Measurements from ENCODE around the gene CIROP. TPM values are rescaled to one million over a fixed set of nuclear protein-coding genes. Genes with fewer than 3 reads are reported as not detected.
"Not testable (repeated sequence)": the region's sequence is repeated elsewhere in the genome, so short reads cannot be mapped to it uniquely, and the experiment has no call there.

CIROP gene
- total RNA-seq, 1 experiment from 2014 or later = not detected

GRCh38 chr14:23118506-23119362, 13.9 kb upstream of the CIROP start, which contains the start of gene CEBPE:
Gene CEBPE, minus strand, starts transcription at chr14:23119255. Its CDS starts 164 bp downstream, at chr14:23119091.
- DNase-seq (ENCODE audit: low spot score) = no peak
- in situ Hi-C loops (cut with HindIII; ENCODE audit: low sequenced_read_pairs) = no loop called here

DNA sequence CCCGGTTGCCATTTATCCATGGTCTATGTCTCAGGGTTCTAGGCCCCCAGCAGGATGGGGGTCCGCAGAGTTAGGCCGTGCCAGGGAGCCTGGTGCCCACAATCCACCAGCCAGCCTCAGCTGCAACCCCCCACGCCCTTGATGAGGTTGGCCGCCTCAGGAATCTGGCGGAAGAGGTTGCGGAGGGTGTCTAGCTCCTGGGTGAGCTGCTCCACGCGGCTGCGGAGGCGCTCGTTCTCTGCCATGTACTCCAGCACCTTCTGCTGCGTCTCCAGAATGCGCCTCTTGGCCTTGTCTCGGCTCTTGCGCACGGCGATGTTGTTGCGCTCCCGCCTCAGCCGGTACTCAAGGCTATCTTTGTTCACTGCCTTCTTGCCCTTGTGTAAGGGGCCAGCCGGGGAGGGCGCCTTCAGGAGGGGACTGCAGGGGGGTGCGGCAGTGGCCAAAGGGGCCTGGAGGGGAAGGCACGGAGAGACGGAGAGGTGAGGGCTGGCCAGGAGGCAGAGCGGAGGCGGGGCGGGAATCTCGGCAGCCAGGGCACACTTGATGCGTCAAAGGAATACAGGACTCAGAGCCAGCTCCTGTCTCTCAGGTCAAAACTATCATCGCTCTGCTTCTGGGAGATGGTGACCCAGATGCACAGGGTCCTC, 12.7 kb upstream of the CIROP start:
- in situ Hi-C loops (cut with HindIII; ENCODE audit: low sequenced_read_pairs) = no loop called here
- DNase-seq (ENCODE audit: low spot score) = no peak

- in situ Hi-C loops (cut with HindIII; ENCODE audit: low sequenced_read_pairs) = no loop called here
- DNase-seq (ENCODE audit: low spot score) = no peak
Observed at GRCh38 chr14:23115918-23116317, 11.1 kb upstream of the CIROP start.

- DNase-seq (ENCODE audit: low spot score) = no peak
- in situ Hi-C loops (cut with HindIII; ENCODE audit: low sequenced_read_pairs) = no loop called here
Observed at GRCh38 chr14:23115039-23115731, 10.4 kb upstream of the CIROP start.

DNA sequence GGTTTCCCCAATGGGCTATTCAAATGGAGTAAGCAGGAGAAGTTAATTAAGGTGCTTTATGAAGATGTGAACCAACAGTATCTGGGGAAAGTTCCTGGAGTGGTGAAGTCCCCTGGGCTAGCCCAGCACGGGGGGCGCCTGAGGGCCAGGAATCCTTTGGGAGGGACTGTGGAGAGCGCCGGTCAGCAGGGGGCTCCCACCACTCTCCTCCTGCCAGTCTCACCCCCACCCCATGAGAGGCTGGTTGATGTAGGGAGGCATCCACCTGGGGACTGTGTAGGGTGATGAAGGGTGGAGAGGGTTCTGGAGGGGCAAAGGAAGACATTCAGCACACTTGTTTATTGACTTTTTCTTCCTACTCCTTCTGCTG, 9.9 kb upstream of the CIROP start:
- in situ Hi-C loops (cut with HindIII; ENCODE audit: low sequenced_read_pairs) = no loop called here
- DNase-seq (ENCODE audit: low spot score) = no peak

- in situ Hi-C loops (cut with HindIII; ENCODE audit: low sequenced_read_pairs) = no loop called here
- DNase-seq (ENCODE audit: low spot score) = no peak
Observed at GRCh38 chr14:23114120-23114458, 9.3 kb upstream of the CIROP start.

GRCh38 chr14:23113431-23114119, 8.8 kb upstream of the CIROP start:
- in situ Hi-C loops (cut with HindIII; ENCODE audit: low sequenced_read_pairs) = no loop called here

DNA sequence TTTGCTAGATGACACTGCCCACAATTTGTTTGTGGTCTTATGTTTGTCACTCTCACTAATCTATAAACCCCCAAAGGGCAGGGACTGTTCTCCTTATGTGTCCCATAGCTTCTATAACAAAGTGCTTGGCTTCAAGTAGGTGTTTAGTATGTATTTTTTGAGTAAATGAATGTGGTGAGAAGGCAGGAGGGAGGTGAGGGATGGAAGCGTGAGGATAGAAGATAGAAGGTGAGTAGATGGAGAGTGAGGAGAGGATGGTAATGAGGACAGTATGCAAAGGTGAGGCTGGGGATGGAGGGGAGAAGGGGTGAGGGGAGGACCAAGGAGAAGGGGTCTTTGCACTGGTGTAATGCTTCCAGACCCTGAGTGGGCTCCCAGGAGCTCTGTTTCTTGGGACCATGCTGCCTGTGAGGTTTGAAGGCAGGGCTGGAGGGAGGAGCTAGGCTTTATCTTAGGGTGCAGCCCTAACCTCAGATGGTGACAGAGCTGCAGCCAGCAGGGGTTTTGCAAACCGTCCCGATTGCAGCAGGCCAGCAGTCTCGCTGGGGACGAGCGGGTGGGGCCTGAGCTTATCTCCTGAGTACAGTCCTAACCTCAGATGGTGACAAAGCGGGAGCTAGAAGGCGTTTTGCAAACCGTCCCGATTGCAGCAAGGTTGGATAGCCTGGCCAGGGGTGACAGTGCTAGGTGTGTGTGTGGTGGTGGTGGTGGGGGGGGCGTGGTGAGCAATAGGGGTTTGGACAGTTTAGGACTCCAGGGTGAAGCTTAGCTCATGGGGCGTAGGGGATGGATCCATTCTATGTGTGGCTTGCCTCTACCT, 7.8 kb upstream of the CIROP start:
- DNase-seq (ENCODE audit: low spot score) = no peak
- in situ Hi-C loops (cut with HindIII; ENCODE audit: low sequenced_read_pairs) = no loop called here

More at GRCh38 chr14:23113431-23114119, 8.8 kb upstream of the CIROP start:
- no peak for DNase-seq (ENCODE audit: low spot score)

DNA sequence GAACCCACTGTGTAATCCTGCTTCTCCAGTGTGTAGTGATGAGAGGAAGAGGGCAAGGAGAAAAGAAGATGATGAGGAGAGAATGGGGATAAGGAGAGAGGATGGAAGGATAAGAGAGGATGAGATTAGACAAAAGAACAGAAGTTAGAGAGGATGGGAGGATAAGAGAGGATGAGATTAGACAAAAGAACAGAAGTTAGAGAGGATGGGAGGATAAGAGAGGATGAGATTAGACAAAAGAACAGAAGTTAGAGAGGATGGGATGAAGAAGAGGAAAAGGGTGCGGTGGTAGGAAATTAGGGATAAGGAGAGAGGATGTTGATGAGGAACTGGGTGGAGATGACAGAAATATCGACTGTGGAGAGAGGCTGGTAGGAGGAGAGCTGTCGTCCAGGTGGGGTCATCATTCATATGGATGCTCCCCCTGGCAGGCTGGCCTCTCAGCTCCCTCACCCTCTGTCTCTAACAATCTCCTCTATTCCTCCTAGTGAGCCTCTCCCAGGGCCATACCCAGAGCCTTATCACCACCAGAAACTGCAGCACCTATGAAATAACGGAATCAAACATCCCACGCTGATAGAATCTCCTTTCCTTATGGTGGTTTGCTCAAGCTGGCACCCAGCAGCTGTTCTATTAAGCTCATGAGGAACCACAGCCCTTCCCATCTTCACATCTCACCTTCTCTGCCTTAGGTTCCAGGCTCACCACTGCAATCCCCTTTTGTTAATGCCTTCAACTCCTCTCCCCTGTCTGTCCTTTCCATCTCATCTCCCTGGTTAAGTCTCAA, 6.0 kb upstream of the CIROP start:
- in situ Hi-C loops (cut with HindIII; ENCODE audit: low sequenced_read_pairs) = no loop called here

GRCh38 chr14:23109769-23110168, 5.0 kb upstream of the CIROP start:
- in situ Hi-C loops (cut with HindIII; ENCODE audit: low sequenced_read_pairs) = no loop called here
- no peak for DNase-seq (ENCODE audit: low spot score)

More for the DNA sequence above, 6.0 kb upstream of the CIROP start:
- DNase-seq (ENCODE audit: low spot score) = no peak

GRCh38 chr14:23108169-23108568, 3.4 kb upstream of the CIROP start:
- in situ Hi-C loops (cut with HindIII; ENCODE audit: low sequenced_read_pairs); DNase-seq (ENCODE audit: low spot score): not testable (repeated sequence)

DNA sequence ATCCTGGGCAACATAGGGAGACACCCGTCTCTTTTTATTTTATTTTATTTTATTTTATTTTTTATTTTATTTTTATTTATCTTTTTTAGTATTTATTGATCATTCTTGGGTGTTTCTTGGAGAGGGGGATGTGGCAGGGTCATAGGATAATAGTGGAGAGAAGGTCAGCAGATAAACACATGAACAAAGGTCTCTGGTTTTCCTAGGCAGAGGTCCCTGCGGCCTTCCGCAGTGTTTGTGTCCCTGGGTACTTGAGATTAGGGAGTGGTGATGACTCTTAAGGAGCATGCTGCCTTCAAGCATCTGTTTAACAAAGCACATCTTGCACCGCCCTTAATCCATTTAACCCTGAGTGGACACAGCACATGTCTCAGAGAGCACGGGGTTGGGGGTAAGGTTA, 2.8 kb upstream of the CIROP start:
- in situ Hi-C loops (cut with HindIII; ENCODE audit: low sequenced_read_pairs); DNase-seq (ENCODE audit: low spot score): not testable (repeated sequence)

- DNase-seq (ENCODE audit: low spot score) = no peak
- in situ Hi-C loops (cut with HindIII; ENCODE audit: low sequenced_read_pairs) = no loop called here
Observed at GRCh38 chr14:23106747-23107045, 1.9 kb upstream of the CIROP start.

GRCh38 chr14:23105348-23105824, 597 bp upstream of the CIROP start:
- no peak for DNase-seq (ENCODE audit: low spot score)
- in situ Hi-C loops (cut with HindIII; ENCODE audit: low sequenced_read_pairs) = no loop called here

- DNase-seq (ENCODE audit: low spot score) = no peak
- in situ Hi-C loops (cut with HindIII; ENCODE audit: low sequenced_read_pairs) = no loop called here
Observed at GRCh38 chr14:23104070-23104590, 659 bp downstream of the CIROP start.

DNA sequence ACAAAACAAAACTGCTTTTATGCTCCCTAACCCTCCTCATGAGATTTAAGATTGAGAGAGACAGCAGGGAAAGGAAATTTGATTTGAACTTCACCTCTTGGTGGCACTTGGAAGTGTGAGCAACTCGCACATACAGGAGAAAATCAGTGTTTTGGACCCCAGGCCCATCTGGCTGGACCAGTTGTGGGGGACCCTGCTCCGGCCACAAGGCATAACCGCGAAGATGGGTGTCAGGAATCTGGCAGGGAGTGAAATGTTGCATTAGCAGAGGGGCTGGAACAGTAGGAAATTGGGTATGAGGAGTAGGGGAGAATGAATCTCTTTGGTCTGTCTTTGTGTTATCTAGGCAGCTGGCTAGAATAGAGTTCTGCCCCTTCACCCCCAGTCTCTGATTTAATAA, 1.2 kb downstream of the CIROP start:
- no peak for DNase-seq (ENCODE audit: low spot score)
- in situ Hi-C loops (cut with HindIII; ENCODE audit: low sequenced_read_pairs) = no loop called here

- in situ Hi-C loops (cut with HindIII; ENCODE audit: low sequenced_read_pairs) = no loop called here
- DNase-seq (ENCODE audit: low spot score) = no peak
Observed at GRCh38 chr14:23102801-23103200, 2.0 kb downstream of the CIROP start.
